Measurements from ENCODE around the gene SNX5.

GRCh38 chr20:18007534-18008292 lies 39.1 kb upstream of the SNX5 start:
- TF ChIP-seq CTCF (IDR thresholded peaks at IDR 0.05) (no peak), POLR2A (IDR thresholded peaks at IDR 0.05) (no peak)
